Neural cell (in vitro differentiated cells): Measurements from ENCODE around the gene P4HA2. TPM values are rescaled to one million over a fixed set of nuclear protein-coding genes. Genes with fewer than 3 reads are reported as not detected.
A peak's percentile ranks its signal among the peaks of the same experiment; 100 is the strongest.

ENCODE experiments used
- H2AFZ ChIP-seq: fragments of 200-600, 300-800 bp; sonication (generic), shearing (Covaris generic); 2 replicates; pipeline ENCODE4 v1.6.0; 2014; ENCODE audit warnings: low read depth, mild to moderate bottlenecking, antibody characterized with exemption, low read length, moderate library complexity
- H3F3A ChIP-seq: fragments of 200-600 bp; shearing (Covaris generic); 2 replicates; pipeline ENCODE4 v1.6.1; 2016; ENCODE audit warnings: mild to moderate bottlenecking, moderate library complexity, mixed read lengths, antibody characterized with exemption, low read length; ENCODE audit not compliant: insufficient read depth, poor library complexity, severe bottlenecking
- H3K27ac ChIP-seq: fragments of 200-600, 300-800 bp; sonication (generic), shearing (Covaris generic); 2 replicates; pipeline ENCODE4 v1.5.1; 2014; ENCODE audit warnings: mild to moderate bottlenecking, low read length, moderate library complexity
- H3K27me3 ChIP-seq: fragments of 300-800, 200-600 bp; sonication (generic), shearing (Covaris generic); 2 replicates; pipeline ENCODE4 v1.6.0; 2014; ENCODE audit warnings: mild to moderate bottlenecking, low read depth, low read length, moderate library complexity; ENCODE audit not compliant: insufficient read depth
- H3K36me3 ChIP-seq: fragments of 300-800, 200-600 bp; sonication (generic), shearing (Covaris generic); 2 replicates; pipeline ENCODE4 v1.5.1; 2014; ENCODE audit warnings: mild to moderate bottlenecking, antibody characterized with exemption, low read length, moderate library complexity; ENCODE audit not compliant: insufficient read depth
- H3K4me2 ChIP-seq: fragments of 300-800, 200-600 bp; sonication (generic), shearing (Covaris generic); 2 replicates; pipeline ENCODE4 v1.6.0; 2014; ENCODE audit warnings: mild to moderate bottlenecking, low read length
- H3K4me3 ChIP-seq: fragments of 300-800, 200-600 bp; sonication (generic), shearing (Covaris generic); 2 replicates; pipeline ENCODE4 v1.5.1; 2014; ENCODE audit warnings: mild to moderate bottlenecking, low read length, moderate library complexity
- H3K79me2 ChIP-seq: fragments of 200-600 bp; shearing (Covaris generic); replicated peaks from 2 replicates; pipeline ENCODE4 v1.6.0; 2014; ENCODE audit warnings: mild to moderate bottlenecking, low read length, moderate library complexity; ENCODE audit not compliant: insufficient read depth
- H3K9ac ChIP-seq: fragments of 300-800, 200-600 bp; sonication (generic), shearing (Covaris generic); 2 replicates; pipeline ENCODE4 v1.6.1; 2016; ENCODE audit warnings: mild to moderate bottlenecking, low read length, mixed read lengths
- H3K9me2 ChIP-seq: fragments of 200-600 bp; shearing (Covaris generic); 2 replicates; pipeline ENCODE4 v1.6.1; 2016; ENCODE audit warnings: mild to moderate bottlenecking, low read length, mixed read lengths; ENCODE audit not compliant: insufficient read depth
- H3K9me3 ChIP-seq: fragments of 200-600, 300-800 bp; sonication (generic), shearing (Covaris generic); 2 replicates; pipeline ENCODE4 v1.6.1; 2016; ENCODE audit warnings: mild to moderate bottlenecking, mixed run types, low read length, moderate library complexity, mixed read lengths
- H4K20me1 ChIP-seq: fragments of 200-600 bp; shearing (Covaris generic); 2 replicates; pipeline ENCODE4 v1.6.1; 2016; ENCODE audit warnings: mild to moderate bottlenecking, mixed run types; ENCODE audit not compliant: insufficient read depth
- CTCF ChIP-seq: fragments of 450-650 bp; IDR thresholded peaks from 2 replicates; pipeline ENCODE4 v1.5.1; 2014; ENCODE audit warnings: antibody characterized with exemption, mild to moderate bottlenecking, moderate library complexity; ENCODE audit not compliant: poor library complexity, severe bottlenecking
- EZH2 ChIP-seq: fragments of 200-600, 300-800 bp; shearing (Covaris generic), sonication (generic); IDR thresholded peaks from 2 replicates; pipeline ENCODE4 v1.6.1; 2014; ENCODE audit warnings: antibody characterized with exemption, low read length, borderline replicate concordance, mild to moderate bottlenecking; ENCODE audit not compliant: insufficient read depth, poor library complexity, severe bottlenecking
- MXI1 ChIP-seq: fragments of 450-650 bp; conservative IDR thresholded peaks from 2 replicates; pipeline ENCODE4 v1.6.1; 2014; ENCODE audit warnings: antibody characterized with exemption, mild to moderate bottlenecking; ENCODE audit not compliant: poor library complexity, severe bottlenecking
- POLR2AphosphoS5 ChIP-seq: IDR thresholded peaks from 2 replicates; pipeline ENCODE4 v1.6.1; 2012
- RAD21 ChIP-seq: fragments of 450-650 bp; conservative IDR thresholded peaks from 2 replicates; pipeline ENCODE4 v1.6.1; 2014; ENCODE audit warnings: antibody characterized with exemption, mild to moderate bottlenecking, moderate library complexity
- SMC3 ChIP-seq: fragments of 450-650 bp; conservative IDR thresholded peaks from 2 replicates; pipeline ENCODE4 v1.6.1; 2014; ENCODE audit warnings: antibody characterized with exemption, mild to moderate bottlenecking, moderate library complexity; ENCODE audit not compliant: poor library complexity
- TAF1 ChIP-seq: IDR thresholded peaks from 2 replicates; pipeline ENCODE4 v1.6.1; 2012; ENCODE audit warnings: low read depth
- polyA plus RNA-seq: library from polyadenylated mRNA; depleted of rRNA; stranded (reverse); fragments of >200 nt; gene quantifications from 2 replicates; pipeline ENCODE4 v1.2.3, GENCODE V29; 2014

The P4HA2 gene
- polyA plus RNA-seq, 1 donor from 2014 or later: 1.4 TPM

GRCh38 chr5:132195727-132196126 is 31.9 kb downstream of the P4HA2 start:
- H3F3A ChIP-seq: no peaks in the 10 kb centered on the region
- TF ChIP-seq POLR2AphosphoS5 (no peak), RAD21 (no peak), MXI1 (no peak)
- no peak overlapping the region for H3K4me3 ChIP-seq
- H3K36me3 ChIP-seq: no peaks in the 10 kb centered on the region
- H2AFZ ChIP-seq: no peak overlapping the region
- no peaks in the 10 kb centered on the region for H3K79me2 ChIP-seq
- no peak overlapping the region for H3K4me2 ChIP-seq
- no peak overlapping the region for H3K27ac ChIP-seq
- H3K9me3 ChIP-seq: no peaks in the 10 kb centered on the region
- no peaks in the 10 kb centered on the region for H4K20me1 ChIP-seq
- no peaks in the 10 kb centered on the region for H3K9me2 ChIP-seq
- no peak overlapping the region for H3K9ac ChIP-seq
- H3K27me3 ChIP-seq: no peaks in the 10 kb centered on the region

- no peaks in the 10 kb centered on the region for H3K36me3 ChIP-seq
- H3K27ac ChIP-seq: no peak overlapping the region
- no peaks in the 10 kb centered on the region for H3K9me3 ChIP-seq
- no peaks in the 10 kb centered on the region for H3F3A ChIP-seq
- no peak overlapping the region for H2AFZ ChIP-seq
- no peak overlapping the region for H3K4me2 ChIP-seq
- H3K9me2 ChIP-seq: no peaks in the 10 kb centered on the region
- no peaks in the 10 kb centered on the region for H3K27me3 ChIP-seq
- H3K79me2 ChIP-seq: no peaks in the 10 kb centered on the region
- no peak overlapping the region for H3K9ac ChIP-seq
- no peaks in the 10 kb centered on the region for H4K20me1 ChIP-seq
- H3K4me3 ChIP-seq: no peak overlapping the region
- TF ChIP-seq EZH2 (no peak), SMC3 (no peak), TAF1 (no peak), MXI1 (no peak)
Observed at GRCh38 chr5:132193165-132193694, 34.4 kb downstream of the P4HA2 start.

- Histone ChIP-seq H3K9ac (no peak overlapping the region), H3K27ac (no peak overlapping the region), H3F3A (no peaks in the 10 kb centered on the region), H3K4me2 (no peak overlapping the region), H4K20me1 (no peaks in the 10 kb centered on the region), H3K27me3 (no peaks in the 10 kb centered on the region), H3K36me3 (no peaks in the 10 kb centered on the region), H3K4me3 (peak overlapping the region; percentile 26), H2AFZ (no peak overlapping the region), H3K79me2 (no peaks in the 10 kb centered on the region), H3K9me2 (no peaks in the 10 kb centered on the region), H3K9me3 (no peaks in the 10 kb centered on the region)
- TF ChIP-seq EZH2 (no peak), SMC3 (peak; percentile 71), RAD21 (peak; percentile 67), CTCF (peak; percentile 90)
Observed at GRCh38 chr5:132190161-132190817, 37.4 kb downstream of the P4HA2 start.
